T47D (cell line): ENCODE results near the gene SLC52A1.
"Not testable (repeated sequence)": the region's sequence is repeated elsewhere in the genome, so short reads cannot be mapped to it uniquely, and the experiment has no call there.

Experiments used
- DNase-seq, 2 experiments: peaks; one replicate each; pipeline versions ENCODE4 v3.0.0 to v3.0.0-alpha.2; 2011 to 2012; ENCODE audit warnings: low read depth in 1 of 2, low spot score in 1 of 2
- JUND ChIP-seq: IDR thresholded peaks from 2 replicates; pipeline ENCODE4 v1.6.1; 2012; ENCODE audit warnings: low read depth
- in situ Hi-C: cut with HindIII; loops from 2 replicates; pipeline ENCODE4 v1.10.0; 2016; ENCODE audit warnings: low sequenced_read_pairs, low pct_unique_long_range_greater_than_20kb

Gene SLC52A1

GRCh38 chr17:5035315-5035714 is at the start of gene SLC52A1:
Gene SLC52A1, minus strand, starts transcription at chr17:5035426. Its CDS starts 820 bp downstream, at chr17:5034606.
- in situ Hi-C loops, result no loop called here
- no peak for TF ChIP-seq JUND
- DNase-seq, result peak; percentile 54

GRCh38 chr17:5080591-5080990 is 45.4 kb upstream of the SLC52A1 start:
- TF ChIP-seq JUND, result no peak
- DNase-seq, result no peak
- in situ Hi-C loops, result no loop called here

GRCh38 chr17:5078106-5079028 is 43.1 kb upstream of the SLC52A1 start, which contains the start of gene ZFP3:
Gene ZFP3, plus strand, starts transcription at chr17:5078467. Its CDS starts 13,038 bp downstream, at chr17:5091505.
- DNase-seq, result peak; percentile 78 to 88
- in situ Hi-C loops, result no loop called here
- TF ChIP-seq JUND, result no peak

DNA sequence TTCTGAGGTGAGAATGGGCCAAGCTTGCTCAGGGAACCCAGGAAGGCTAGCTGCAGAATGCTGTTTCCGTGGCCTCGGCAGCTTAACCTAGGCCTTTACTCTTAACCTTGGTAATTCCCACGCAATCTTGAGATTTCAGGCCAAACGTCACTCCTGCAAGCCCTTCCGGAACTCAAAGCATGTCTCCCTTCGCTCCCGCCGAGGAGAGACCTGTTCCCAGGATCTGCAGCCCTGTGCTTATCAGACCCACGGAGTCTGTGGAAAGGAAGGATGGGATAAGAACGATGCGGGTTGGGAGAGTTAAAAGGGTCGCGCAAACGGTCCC is 42.5 kb upstream of the SLC52A1 start:
- in situ Hi-C loops, result no loop called here
- no peak for DNase-seq
- no peak for TF ChIP-seq JUND

DNA sequence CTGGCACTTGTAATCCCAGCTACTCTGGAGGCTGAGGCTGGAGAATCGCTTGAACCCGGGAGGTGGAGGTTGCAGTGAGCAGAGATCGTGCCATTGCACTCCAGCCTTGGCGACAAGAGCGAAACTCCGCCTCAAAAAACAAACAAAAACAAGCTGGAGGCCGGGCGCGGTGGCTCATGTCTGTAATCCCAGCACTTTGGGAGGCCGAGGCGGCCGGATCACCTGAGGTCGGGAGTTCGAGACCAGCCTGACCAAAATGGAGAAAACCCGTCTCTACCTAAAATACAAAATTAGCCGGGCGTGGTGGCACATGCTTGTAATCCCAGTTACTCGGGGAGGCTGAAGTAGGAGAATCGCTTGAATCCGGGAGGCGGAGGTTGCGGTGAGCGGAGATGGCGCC is 42.0 kb upstream of the SLC52A1 start:
- DNase-seq, in situ Hi-C loops: not testable (repeated sequence)

GRCh38 chr17:5075472-5075871 is 40.2 kb upstream of the SLC52A1 start:
- DNase-seq, in situ Hi-C loops: not testable (repeated sequence)

DNA sequence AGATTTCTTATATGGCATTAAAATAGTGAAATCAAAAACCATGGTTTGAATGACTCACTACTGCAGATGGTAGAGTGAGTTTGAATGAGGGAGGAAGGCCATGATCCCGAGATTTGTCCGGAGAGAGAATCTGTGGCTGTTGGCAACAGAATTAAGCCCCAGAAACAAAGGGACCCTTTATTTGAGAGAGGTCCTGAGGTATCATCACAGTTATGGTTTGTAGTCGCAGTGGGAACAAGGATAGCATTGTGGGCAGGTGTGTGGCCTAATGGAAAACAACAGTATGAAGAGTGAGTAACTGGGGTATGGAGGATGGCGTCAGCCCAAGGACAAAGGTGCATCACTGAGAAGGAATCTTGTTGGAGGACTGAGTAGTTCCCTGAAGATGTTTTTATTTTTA is 34.5 kb upstream of the SLC52A1 start:
- no peak for DNase-seq
- in situ Hi-C loops, result no loop called here
- no peak for TF ChIP-seq JUND

DNA sequence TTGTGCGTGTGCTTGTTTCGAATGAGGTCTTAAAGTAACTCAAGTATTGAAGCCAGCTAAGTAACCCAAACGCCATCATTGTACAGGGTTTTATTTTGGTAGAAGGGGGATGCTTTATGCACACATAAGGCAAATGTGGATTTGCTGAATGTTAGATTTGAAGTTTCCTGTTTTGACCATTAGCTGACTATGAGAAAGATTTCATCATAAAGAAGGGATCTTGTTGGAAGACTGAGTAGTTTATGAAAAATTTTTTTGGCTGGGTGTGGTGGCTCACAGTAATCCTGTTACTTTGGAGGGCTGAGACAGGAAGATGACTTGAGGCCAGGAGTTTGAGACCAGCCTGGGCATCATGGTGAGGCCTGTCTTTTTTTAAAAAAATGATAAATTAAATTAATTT is 33.0 kb upstream of the SLC52A1 start:
- in situ Hi-C loops, result no loop called here
- DNase-seq, result no peak
- TF ChIP-seq JUND, result no peak

DNA sequence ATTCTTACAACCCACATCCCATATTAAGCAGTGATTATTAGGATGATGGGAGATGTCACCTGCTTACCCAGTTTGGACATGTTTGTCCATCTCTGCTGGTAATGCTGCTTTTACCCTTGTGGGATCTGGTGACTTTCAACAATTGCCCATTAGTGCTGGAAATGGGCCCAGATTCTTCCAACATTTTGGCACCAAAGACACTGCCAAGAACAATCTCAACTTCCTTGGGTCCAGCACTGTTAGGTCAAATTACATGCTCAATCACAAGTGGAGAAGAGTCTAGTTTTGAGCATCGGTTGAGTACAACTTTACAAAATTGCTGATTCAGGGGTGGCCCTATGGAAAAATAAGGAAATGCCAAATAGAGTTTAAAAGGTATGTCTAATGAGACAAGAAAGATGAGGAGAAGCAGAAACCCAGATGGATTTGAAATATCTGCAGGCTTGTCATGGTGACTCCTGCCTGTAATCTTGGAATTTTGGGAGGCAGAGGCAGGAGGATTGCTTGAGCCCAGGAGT is 30.1 kb upstream of the SLC52A1 start:
- TF ChIP-seq JUND, result no peak
- in situ Hi-C loops, result no loop called here
- no peak for DNase-seq

DNA sequence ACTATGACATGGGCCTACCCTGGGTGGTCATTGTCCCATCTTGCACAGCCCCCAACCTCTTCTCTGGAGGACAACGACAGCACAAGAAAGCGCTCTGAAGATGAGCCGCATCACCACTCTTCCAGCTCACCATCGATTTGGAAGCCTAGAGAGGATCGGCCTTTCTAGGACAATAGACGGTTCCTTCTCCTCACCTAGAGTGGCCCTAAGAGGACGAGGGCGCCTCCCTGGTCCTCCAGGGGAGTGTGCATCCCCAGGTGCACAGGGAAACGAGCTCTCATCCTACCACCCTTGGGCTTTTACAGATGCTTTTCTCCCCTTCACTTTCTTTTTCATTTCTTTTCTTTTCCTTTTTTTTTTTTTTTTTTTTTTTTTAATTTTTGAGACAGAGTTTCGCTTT is 20.3 kb upstream of the SLC52A1 start:
- TF ChIP-seq JUND, result no peak
- peak in 1 of 2 experiments; percentile 44 for DNase-seq
- in situ Hi-C loops, result no loop called here

GRCh38 chr17:5050278-5050677 is 15.1 kb upstream of the SLC52A1 start:
- in situ Hi-C loops, result no loop called here
- no peak for TF ChIP-seq JUND
- no peak for DNase-seq

DNA sequence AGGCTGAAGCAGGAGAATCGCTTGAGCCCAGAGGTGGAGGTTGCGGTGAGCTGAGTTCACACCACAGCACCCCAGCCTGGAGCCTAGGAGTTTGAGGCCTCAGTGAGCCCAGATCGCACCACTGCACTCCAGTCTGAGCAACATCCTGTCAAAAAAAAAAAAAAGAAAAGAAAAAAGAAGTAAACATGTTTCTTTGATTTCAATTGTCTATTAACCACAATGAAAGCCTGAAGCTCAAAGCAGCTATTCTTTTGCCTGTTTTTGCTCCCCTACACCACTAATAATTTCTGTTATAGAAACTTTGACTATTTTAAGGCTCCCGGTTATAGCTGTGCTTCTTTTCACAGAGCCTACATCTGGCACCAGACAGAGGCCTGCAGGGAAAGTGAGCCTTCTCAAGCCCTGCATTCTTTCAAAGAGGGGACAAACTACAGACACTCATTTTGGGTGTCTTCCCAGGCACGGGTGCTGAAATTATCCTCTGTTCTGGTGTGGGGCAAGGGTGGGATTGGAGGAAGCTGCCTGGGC is 14.2 kb upstream of the SLC52A1 start:
- TF ChIP-seq JUND, result no peak
- in situ Hi-C loops, result no loop called here
- no peak for DNase-seq

GRCh38 chr17:5047446-5047845 is 12.2 kb upstream of the SLC52A1 start:
- DNase-seq, result no peak
- TF ChIP-seq JUND, result no peak
- in situ Hi-C loops, result no loop called here
